CD4-positive, alpha-beta T cell (primary cell): Measurements from ENCODE around the gene TNIK. TPM values are rescaled to one million over a fixed set of nuclear protein-coding genes. Genes with fewer than 3 reads are reported as not detected.

Experiments
- ATAC-seq: fragments of 200-7000 bp; cut with Tn5 transposase; one replicate; pipeline ENCODE4 v1.10.0; 2022; ENCODE audit warnings: mild to moderate bottlenecking; ENCODE audit not compliant: poor library complexity
- CTCF ChIA-PET: fragments of 350-600 bp; sonication (Branson Sonifier 250); formaldehyde crosslinking; loops from one replicate; lab custom pipeline; 2021; ENCODE audit warnings: antibody characterized with exemption, inconsistent platforms; lab: Charles Lee
- POLR2A ChIA-PET: fragments of 350-600 bp; sonication (Branson Sonifier 250); formaldehyde crosslinking; loops from one replicate; lab custom pipeline; 2021; ENCODE audit warnings: antibody characterized with exemption, inconsistent platforms; lab: Charles Lee
- DNase-seq, 14 experiments: peaks; one replicate each; pipeline ENCODE4 v3.0.0-alpha.2; 2013 to 2020; ENCODE audit warnings: mixed read lengths in 2 of 14
- H3K27ac ChIP-seq, 2 donors: one replicate each; pipeline versions ENCODE4 v1.5.1 to v1.7.0; 2013; ENCODE audit warnings: low read length in 2 of 2, low read depth in 1 of 2, mild to moderate bottlenecking in 1 of 2
- H3K27me3 ChIP-seq, 2 experiments: 1 replicate in 1 of 2; 2 replicates in 1 of 2; pipeline versions ENCODE4 v1.6.1 to v1.7.0; 2013; ENCODE audit warnings: low read length in 2 of 2, control low read depth in 1 of 2, mild to moderate bottlenecking in 1 of 2, moderate library complexity in 1 of 2; ENCODE audit not compliant: insufficient read depth in 2 of 2, control insufficient read depth in 1 of 2
- H3K36me3 ChIP-seq: one replicate; pipeline ENCODE4 v1.6.1; 2013; ENCODE audit warnings: low read length, control low read depth; ENCODE audit not compliant: insufficient read depth
- H3K4me1 ChIP-seq: one replicate; pipeline ENCODE4 v1.6.1; 2013; ENCODE audit warnings: low read length, control low read depth; ENCODE audit not compliant: insufficient read depth
- H3K4me3 ChIP-seq: one replicate; pipeline ENCODE4 v1.5.1; 2013; ENCODE audit warnings: mild to moderate bottlenecking, low read length, moderate library complexity
- H3K9me3 ChIP-seq, 2 experiments: 1 replicate in 1 of 2; 2 replicates in 1 of 2; pipeline versions ENCODE4 v1.6.1 to v1.7.0; 2013; ENCODE audit warnings: low read length in 2 of 2, mild to moderate bottlenecking in 2 of 2, control low read depth in 1 of 2, moderate library complexity in 1 of 2; ENCODE audit not compliant: control insufficient read depth in 1 of 2, insufficient read depth in 1 of 2
- H3K27ac Mint-ChIP-seq: one replicate; pipeline ENCODE4 v1.8.0; 2020; ENCODE audit warnings: mixed read lengths
- H3K27me3 Mint-ChIP-seq: one replicate; pipeline ENCODE4 v1.8.0; 2021; ENCODE audit warnings: mixed read lengths
- H3K36me3 Mint-ChIP-seq: one replicate; pipeline ENCODE4 v1.8.0; 2021; ENCODE audit warnings: low read depth, mixed read lengths
- H3K4me1 Mint-ChIP-seq: one replicate; pipeline ENCODE4 v1.8.0; 2021; ENCODE audit warnings: low read depth, mixed read lengths
- H3K4me3 Mint-ChIP-seq: one replicate; pipeline ENCODE4 v1.8.0; 2020; ENCODE audit warnings: mild to moderate bottlenecking, mixed read lengths
- H3K9me3 Mint-ChIP-seq: one replicate; pipeline ENCODE4 v1.8.0; 2020; ENCODE audit warnings: mixed read lengths
- CTCF ChIP-seq: fragments of 200-600 bp; IDR thresholded peaks from one replicate; pipeline ENCODE4 v1.8.0; 2022; ENCODE audit warnings: antibody characterized with exemption, mild to moderate bottlenecking
- intact Hi-C, 2 experiments: fragments of 100-400 bp; cut with DNase I in 1 of 2; cut with micrococcal nuclease in 1 of 2; formaldehyde crosslinking; loops; one replicate each; pipeline versions ENCODE4 v1.15.1 to v1.9.0; 2023 to 2025; cut with DNase I, micrococcal nuclease
- total RNA-seq, 174 experiments: library from RNA in 2 of 174; stranded (reverse) in 2 of 174; gene quantifications; one replicate each; pipeline ENCODE4 v1.2.3 and lab custom pipeline; 2021 to 2026

TNIK gene
- total RNA-seq, 2 experiments from 2014 or later: 71.0 to 78.3 TPM

GRCh38 chr3:171225708-171226107, 234.5 kb downstream of the TNIK start:
- H3K27me3 Mint-ChIP-seq: no peaks in the 10 kb centered on the region
- ATAC-seq: no peak
- H3K4me3 Mint-ChIP-seq: no peak overlapping the region
- Histone ChIP-seq H3K27ac (no peak overlapping the region), H3K4me3 (no peak overlapping the region), H3K27me3 (no peaks in the 10 kb centered on the region), H3K4me1 (peaks cover 2% of the 10 kb centered on the region), H3K36me3 (peaks cover 19% of the 10 kb centered on the region), H3K9me3 (peaks cover 0 to 4% of the 10 kb centered on the region in 2 experiments)
- ChIA-PET CTCF (no interaction called here), POLR2A (interaction anchor here (0.7 to 1.3 kb wide), 2 partner anchors 19 to 235 kb away, joined by 3 to 4 read pairs; partner anchors contain the start of gene TNIK)
- no peaks in the 10 kb centered on the region for H3K9me3 Mint-ChIP-seq
- intact Hi-C loops: no loop called here
- no peak for TF ChIP-seq CTCF
- peaks cover 53% of the 10 kb centered on the region for H3K36me3 Mint-ChIP-seq
- H3K4me1 Mint-ChIP-seq: peaks cover 56% of the 10 kb centered on the region
- DNase-seq: no peak
- H3K27ac Mint-ChIP-seq: peak overlapping the region; percentile 80

- Histone ChIP-seq H3K9me3 (peaks cover 0 to 4% of the 10 kb centered on the region in 2 experiments), H3K27ac (no peak overlapping the region), H3K27me3 (no peaks in the 10 kb centered on the region), H3K36me3 (peaks cover 19% of the 10 kb centered on the region), H3K4me1 (peaks cover 2% of the 10 kb centered on the region), H3K4me3 (no peak overlapping the region)
- peaks cover 52% of the 10 kb centered on the region for H3K36me3 Mint-ChIP-seq
- H3K9me3 Mint-ChIP-seq: no peaks in the 10 kb centered on the region
- H3K27ac Mint-ChIP-seq: peak overlapping the region; percentile 80
- CTCF ChIA-PET: interaction anchor here (0.6 to 1.1 kb wide), 3 partner anchors 23 to 724 kb away, joined by 3 to 4 read pairs (median 3); no protein-coding TSS in a partner anchor
- H3K4me1 Mint-ChIP-seq: peaks cover 51% of the 10 kb centered on the region
- H3K4me3 Mint-ChIP-seq: peak overlapping the region; percentile 38
- ATAC-seq (peak; percentile 91), DNase-seq (peak in 3 of 14 experiments; percentile 42 to 57 (median 56))
- no peak for TF ChIP-seq CTCF
- no peaks in the 10 kb centered on the region for H3K27me3 Mint-ChIP-seq
- intact Hi-C loops: no loop called here
- POLR2A ChIA-PET: interaction anchor here (0.7 to 2.0 kb wide), 4 partner anchors 19 to 236 kb away, joined by 3 to 4 read pairs (median 4); partner anchors contain the start of gene TNIK
Measured at GRCh38 chr3:171225165-171225564, 235.0 kb downstream of the TNIK start.

- Histone ChIP-seq H3K36me3 (peaks cover 19% of the 10 kb centered on the region), H3K9me3 (peaks cover 0 to 4% of the 10 kb centered on the region in 2 experiments), H3K4me1 (no peaks in the 10 kb centered on the region), H3K4me3 (no peak overlapping the region), H3K27ac (no peak overlapping the region), H3K27me3 (no peaks in the 10 kb centered on the region)
- CTCF ChIA-PET: no interaction called here
- TF ChIP-seq CTCF: no peak
- peaks cover 43% of the 10 kb centered on the region for H3K4me1 Mint-ChIP-seq
- DNase-seq (no peak), ATAC-seq (no peak)
- POLR2A ChIA-PET: interaction anchor here (1.0 to 2.0 kb wide), 2 partner anchors 29 to 32 kb away, joined by 3 to 4 read pairs; no protein-coding TSS in a partner anchor
- H3K4me3 Mint-ChIP-seq: no peak overlapping the region
- peaks cover 46% of the 10 kb centered on the region for H3K36me3 Mint-ChIP-seq
- H3K27ac Mint-ChIP-seq: no peak overlapping the region
- H3K27me3 Mint-ChIP-seq: no peaks in the 10 kb centered on the region
- no peaks in the 10 kb centered on the region for H3K9me3 Mint-ChIP-seq
- intact Hi-C loops: no loop called here
Measured at GRCh38 chr3:171223396-171223795, 236.8 kb downstream of the TNIK start.
